GM12864 (cell line): ENCODE data around the gene HPCAL4.

Experiments used
- DNase-seq: peaks from one replicate; pipeline ENCODE4 v3.0.0-alpha.2; 2011; ENCODE audit warnings: low read depth
- H3K4me3 ChIP-seq: 2 replicates; pipeline ENCODE4 v1.5.1; 2011; ENCODE audit warnings: mild to moderate bottlenecking, low read depth, low read length, control low read depth
- TF ChIP-seq, protein P1 (sequence below): IDR thresholded peaks from 2 replicates; pipeline ENCODE4 v1.5.1; 2011; ENCODE audit warnings: low read depth, mild to moderate bottlenecking, moderate library complexity, low read length, control low read depth, inconsistent platforms; ENCODE audit errors: missing control alignments

HPCAL4 gene

DNA sequence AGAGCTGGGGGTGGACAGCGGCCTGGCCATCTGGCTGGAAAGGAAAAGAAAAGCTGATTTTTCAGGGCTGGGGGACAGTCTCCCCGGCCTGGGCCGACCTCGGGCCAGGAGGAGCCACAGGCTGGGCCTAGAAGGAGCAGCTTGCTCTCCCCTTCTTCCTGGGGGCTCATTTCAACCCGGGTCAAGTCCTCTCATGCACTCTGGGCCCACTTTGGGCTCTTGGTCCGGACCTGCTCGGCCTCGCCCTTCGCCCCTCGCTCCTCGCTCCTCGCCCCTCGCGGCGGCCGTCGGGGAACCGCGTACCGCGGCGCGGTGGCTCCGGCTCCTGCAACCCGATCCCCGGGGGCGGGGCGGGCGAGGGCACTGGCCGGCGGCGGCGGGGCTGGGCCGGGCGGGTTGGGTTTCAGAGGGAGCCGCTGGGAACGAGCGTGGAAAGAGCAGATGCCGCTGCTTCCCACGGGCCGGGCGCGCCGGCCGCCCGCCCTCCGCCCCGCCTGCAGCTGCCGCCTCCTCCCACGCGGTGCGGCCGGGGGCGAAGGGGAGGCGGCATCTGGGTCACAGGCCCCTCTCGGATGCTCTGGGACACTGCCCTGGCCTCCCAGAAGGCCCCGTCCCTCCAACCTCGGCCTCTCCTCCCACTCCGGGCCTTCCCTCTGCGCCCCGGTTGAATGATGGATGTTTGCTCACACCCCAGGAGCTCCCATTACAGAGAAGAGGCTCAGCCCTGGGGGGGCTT, 58.4 kb downstream of the HPCAL4 start:
- H3K4me3 ChIP-seq = no peak overlapping the region
- no peak for DNase-seq
- TF ChIP-seq, protein P1, sequence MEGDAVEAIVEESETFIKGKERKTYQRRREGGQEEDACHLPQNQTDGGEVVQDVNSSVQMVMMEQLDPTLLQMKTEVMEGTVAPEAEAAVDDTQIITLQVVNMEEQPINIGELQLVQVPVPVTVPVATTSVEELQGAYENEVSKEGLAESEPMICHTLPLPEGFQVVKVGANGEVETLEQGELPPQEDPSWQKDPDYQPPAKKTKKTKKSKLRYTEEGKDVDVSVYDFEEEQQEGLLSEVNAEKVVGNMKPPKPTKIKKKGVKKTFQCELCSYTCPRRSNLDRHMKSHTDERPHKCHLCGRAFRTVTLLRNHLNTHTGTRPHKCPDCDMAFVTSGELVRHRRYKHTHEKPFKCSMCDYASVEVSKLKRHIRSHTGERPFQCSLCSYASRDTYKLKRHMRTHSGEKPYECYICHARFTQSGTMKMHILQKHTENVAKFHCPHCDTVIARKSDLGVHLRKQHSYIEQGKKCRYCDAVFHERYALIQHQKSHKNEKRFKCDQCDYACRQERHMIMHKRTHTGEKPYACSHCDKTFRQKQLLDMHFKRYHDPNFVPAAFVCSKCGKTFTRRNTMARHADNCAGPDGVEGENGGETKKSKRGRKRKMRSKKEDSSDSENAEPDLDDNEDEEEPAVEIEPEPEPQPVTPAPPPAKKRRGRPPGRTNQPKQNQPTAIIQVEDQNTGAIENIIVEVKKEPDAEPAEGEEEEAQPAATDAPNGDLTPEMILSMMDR = no peak

- DNase-seq = no peak
- H3K4me3 ChIP-seq = no peak overlapping the region
- TF ChIP-seq, protein P1 = no peak
These were observed 58.9 kb downstream of the HPCAL4 start for GRCh38 chr1:39632323-39632681.

GRCh38 chr1:39631361-39632322, 59.6 kb downstream of the HPCAL4 start:
- TF ChIP-seq, protein P1 = no peak
- no peak for DNase-seq
- no peak overlapping the region for H3K4me3 ChIP-seq

DNA sequence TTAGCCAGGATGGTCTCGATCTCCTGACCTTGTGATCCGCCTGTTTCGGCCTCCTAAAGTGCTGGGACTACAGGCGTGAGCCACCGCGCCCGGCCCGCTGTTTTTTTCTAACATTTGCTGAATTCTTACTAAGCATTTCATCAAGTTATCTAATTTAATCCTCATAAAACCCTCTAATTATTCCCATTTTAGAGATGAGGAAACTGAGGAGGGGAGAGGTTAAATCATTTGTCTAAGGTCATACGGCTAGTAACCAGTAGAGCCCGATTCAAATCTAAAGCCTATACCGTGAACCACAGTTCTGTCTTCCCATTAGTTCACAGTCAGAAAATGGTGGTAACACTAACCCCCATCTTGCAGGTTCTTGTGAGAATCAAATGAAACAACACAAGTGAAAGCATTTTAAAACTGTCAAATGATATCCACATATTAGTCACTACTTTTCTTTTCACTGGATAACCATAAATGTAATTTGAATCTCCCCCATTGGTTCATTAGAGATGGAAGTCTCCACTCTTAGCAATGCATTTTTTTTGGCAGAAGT, 62.4 kb downstream of the HPCAL4 start:
- TF ChIP-seq, protein P1 = no peak
- no peak overlapping the region for H3K4me3 ChIP-seq
- DNase-seq = no peak
